Motor neuron (in vitro differentiated cells): ENCODE measurements around the gene STAMBP. TPM values are rescaled to one million over a fixed set of nuclear protein-coding genes. Genes with fewer than 3 reads are reported as not detected.

Experiments
- ATAC-seq, 8 experiments: fragments of 200-7000 bp; cut with Tn5 transposase; replicated peaks in 6 of 8; 2 replicates each; pipeline ENCODE4 v1.8.0; 2021; ENCODE audit warnings: mild to moderate bottlenecking in 8 of 8, moderate library complexity in 8 of 8
- H3K27ac ChIP-seq, 2 donors: fragments of 250-450 bp; sonication (Bioruptor Pico); 2 replicates each; pipeline ENCODE4 v1.9.0; 2021; ENCODE audit warnings: antibody characterized with exemption in 2 of 2, mild to moderate bottlenecking in 2 of 2, moderate library complexity in 1 of 2
- H3K4me1 ChIP-seq, 2 donors: fragments of 250-450 bp; sonication (Bioruptor Pico); replicated peaks in 1 of 2; 2 replicates each; pipeline ENCODE4 v1.6.1; 2021; ENCODE audit warnings: antibody characterized with exemption in 2 of 2, mild to moderate bottlenecking in 2 of 2, moderate library complexity in 1 of 2
- H3K4me3 ChIP-seq, 5 donors: fragments of 250-450 bp; sonication (Bioruptor Pico); 2 replicates each; pipeline ENCODE4 v1.9.0; 2021; ENCODE audit warnings: antibody characterized with exemption in 5 of 5, mild to moderate bottlenecking in 5 of 5, moderate library complexity in 4 of 5
- WGBS, 10 experiments: fragments of 450-650 bp; shearing (Covaris generic); methylation state at CpG; one replicate each; pipeline ENCODE4 v1.0.0; 2022; 5-methylcytosine and 5-hydroxymethylcytosine counted together
- in situ Hi-C, 9 experiments: fragments of 400-800 bp; cut with MboI; loops; one replicate each; pipeline ENCODE4 v1.15.0; 2021; ENCODE audit warnings: low sequenced_read_pairs in 9 of 9, low pct_unique_long_range_greater_than_20kb in 2 of 9; ENCODE audit not compliant: unreplicated experiment in 9 of 9
- total RNA-seq, 8 experiments: library from RNA; unstranded; fragments of 300-600 nt; gene quantifications; 2 replicates each; pipeline versions ENCODE4 v1.2.3 to v1.2.4, GENCODE V29; 2022

STAMBP gene
- total RNA-seq, 8 experiments from 2014 or later = 28.3 to 65.1 (median 37.3) TPM

DNA sequence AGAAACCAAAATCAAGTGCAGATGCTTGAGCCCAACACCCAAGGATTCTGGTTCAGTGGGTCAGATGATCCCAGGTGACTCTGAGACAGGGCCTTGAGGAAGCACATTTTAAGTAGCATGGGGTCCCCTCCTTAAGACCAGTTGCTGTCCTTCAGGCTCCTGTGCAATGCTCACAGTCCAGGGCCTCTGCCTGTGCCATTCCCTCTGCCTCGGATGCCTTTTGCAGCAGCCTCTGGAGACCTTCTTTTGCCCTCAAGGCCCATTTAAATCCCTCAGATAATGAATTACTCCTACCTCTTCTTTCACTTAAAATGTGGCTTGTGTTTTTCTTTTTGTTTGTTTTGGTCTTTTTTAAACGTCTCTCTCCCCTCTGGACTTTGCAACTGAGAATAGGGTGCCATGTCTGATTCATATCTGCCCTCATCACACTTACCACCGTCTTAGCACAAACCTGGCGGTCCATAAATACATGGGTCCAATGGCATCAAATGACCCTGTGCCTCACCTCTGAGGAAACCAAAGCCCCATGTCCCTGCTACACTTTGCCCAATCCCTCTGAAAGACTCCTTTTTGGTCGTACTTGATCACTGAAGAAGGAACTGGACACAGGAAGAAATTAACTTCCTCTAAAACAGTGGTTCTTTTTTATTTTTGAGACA is 78.2 kb downstream of the STAMBP start:
- in situ Hi-C loops = no loop called here
- no peak for ATAC-seq
- Histone ChIP-seq H3K4me1 (no peaks in the 10 kb centered on the region), H3K27ac (no peak overlapping the region), H3K4me3 (no peak overlapping the region)
- 0 to 100% (median 87%) methylated on average over 1 to 4 of the region's 5 CpGs; no CpG with 5 or more reads in 1 of the 10 experiments for WGBS, 10 experiments

DNA sequence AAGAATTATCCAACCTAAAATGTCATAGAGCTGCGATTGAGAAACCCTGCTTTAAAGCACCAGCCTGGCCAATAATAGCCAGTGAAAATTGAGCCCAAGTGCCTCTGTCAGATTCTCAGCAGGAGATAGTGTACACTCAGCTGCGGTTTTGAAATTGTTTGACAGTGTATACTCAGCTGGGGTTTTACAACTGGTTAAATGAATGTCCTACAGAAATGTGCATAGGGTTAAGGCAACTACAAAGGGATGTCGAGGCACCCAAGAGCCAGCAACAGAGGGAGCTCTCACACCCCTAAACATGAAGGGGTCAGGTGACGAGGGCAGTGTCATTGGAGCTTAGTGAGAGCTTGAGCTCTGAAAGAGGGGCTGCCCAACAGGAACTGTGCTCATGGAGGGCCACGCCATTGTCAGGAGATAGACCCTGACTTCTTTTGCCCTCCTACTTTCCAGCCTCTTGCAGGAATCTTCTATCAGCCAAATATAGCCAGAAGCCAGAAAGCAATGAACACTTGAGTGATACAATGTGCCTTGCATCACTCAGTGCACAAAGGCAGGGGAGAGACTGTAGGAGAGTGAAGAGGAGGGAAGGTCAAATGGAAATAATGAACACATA is 79.2 kb downstream of the STAMBP start:
- WGBS, 10 experiments = 0 to 90% (median 52%) methylated on average over 2 to 5 of the region's 5 CpGs; no CpG with 5 or more reads in 3 of the 10 experiments
- H3K27ac ChIP-seq = no peak overlapping the region
- H3K4me3 ChIP-seq = no peak overlapping the region
- no peaks in the 10 kb centered on the region for H3K4me1 ChIP-seq
- peak in 4 of 8 experiments; percentile 41 to 86 (median 80) for ATAC-seq
- in situ Hi-C loops = no loop called here

DNA sequence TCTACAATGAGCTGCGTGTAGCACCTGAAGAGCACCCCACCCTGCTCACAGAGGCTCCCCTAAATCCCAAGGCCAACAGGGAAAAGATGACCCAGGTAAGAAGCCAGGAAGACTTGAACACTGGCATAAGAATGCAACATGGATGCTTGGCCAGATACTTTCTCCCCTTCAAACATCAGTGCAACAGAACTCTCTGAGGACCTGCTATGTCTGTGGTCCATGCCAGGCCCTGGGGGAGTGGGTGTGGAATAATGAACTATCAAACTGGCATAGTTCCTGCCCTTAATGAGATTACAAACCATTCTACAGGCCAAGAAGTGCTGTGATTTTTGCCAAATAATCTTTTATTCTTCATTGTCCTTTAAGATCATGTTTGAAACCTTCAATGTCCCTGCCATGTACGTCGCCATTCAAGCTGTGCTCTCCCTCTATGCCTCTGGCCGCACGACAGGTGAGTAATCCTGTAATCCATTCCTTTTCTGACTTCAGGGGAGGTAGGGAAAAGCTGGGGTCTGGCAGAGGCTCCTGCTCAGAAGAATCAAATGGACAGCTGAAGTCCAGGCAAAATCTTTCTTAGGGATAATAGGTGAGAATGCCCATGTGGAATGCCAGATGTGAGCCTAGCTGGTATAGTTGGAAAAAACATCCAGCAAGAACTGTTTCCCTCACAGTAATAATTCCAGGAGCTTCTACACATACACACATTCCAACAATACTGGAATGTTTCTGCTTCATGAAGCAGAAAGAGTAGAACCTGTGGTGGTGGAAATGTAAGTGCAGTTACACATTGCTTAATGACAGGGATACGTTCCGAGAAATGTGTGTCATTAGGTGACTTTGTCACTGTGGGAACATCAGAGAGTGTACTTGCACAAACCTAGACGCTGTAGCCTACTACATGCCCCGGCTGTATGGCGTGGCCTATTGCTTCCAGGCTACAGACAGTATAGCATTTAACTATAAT is 80.2 kb downstream of the STAMBP start:
- Histone ChIP-seq H3K4me3 (no peak overlapping the region), H3K27ac (no peak overlapping the region), H3K4me1 (no peaks in the 10 kb centered on the region)
- no peak for ATAC-seq
- WGBS, 10 experiments = 66 to 100% (median 75%) methylated on average over 3 to 8 of the region's 10 CpGs; no CpG with 5 or more reads in 2 of the 10 experiments
- in situ Hi-C loops = no loop called here

DNA sequence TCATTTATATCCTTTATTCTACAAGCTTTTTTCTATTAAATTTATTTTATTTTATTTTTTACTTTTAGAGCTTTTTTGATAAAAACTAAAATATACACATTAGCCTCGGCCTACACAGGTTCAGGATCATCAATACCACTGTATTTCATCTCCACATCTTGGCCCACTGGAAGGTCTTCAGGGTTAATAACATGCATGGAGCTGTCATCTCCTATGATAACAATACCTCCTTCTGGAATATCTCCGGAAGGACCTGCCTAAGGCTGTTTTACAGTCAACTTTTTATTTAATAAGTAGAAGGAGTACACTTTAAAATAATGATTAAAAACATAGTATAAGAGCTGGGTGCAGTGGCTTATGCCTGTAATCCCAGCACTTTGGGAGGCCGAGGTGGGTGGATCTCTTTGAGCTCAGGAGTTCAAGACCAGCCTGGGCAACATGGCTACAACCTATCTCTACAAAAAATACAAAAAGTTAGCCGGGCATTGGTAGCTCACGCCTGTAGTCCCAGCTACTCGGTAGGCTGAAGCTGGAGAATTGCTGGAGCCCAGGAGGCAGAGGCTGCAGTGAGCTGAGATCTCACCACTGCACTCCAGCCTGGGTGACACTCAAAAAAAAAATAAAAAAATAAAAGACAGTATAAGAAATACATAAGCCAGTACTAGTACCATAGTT is 82.2 kb downstream of the STAMBP start:
- no peaks in the 10 kb centered on the region for H3K4me1 ChIP-seq
- 33 to 83% (median 65%) methylated on average over 1 to 6 of the region's 6 CpGs for WGBS, 10 experiments
- in situ Hi-C loops = no loop called here
- no peak for ATAC-seq
- no peak overlapping the region for H3K27ac ChIP-seq
- H3K4me3 ChIP-seq = no peak overlapping the region

DNA sequence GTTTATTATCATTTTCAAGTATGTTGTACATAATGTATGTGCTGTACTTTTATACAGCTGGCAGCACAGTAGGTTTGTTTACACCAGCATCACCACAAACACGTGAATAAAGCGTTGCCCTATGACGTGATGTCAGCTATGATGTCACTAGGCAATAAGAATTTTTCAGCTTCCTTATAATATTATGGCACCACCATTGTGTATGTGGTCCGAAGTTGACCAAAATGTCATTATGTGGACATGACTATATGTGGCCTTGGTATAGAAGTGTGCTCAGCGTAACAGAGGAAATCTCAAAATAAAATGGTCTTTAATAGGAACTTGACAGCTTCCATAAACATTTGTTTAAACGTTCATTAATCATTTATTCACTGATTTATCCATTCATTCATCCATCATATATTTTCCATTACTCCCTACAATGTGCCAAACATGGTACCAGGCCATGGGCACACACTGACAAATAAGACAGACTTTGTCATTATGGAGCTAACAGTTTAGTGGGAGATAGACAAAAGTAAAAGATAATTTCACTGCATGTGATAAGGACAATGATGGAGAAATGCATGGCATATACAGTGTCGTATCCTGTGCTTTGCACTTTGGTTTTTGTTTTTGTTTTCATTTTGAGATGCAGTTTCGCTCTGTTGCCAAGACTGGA is 82.9 kb downstream of the STAMBP start:
- WGBS, 10 experiments = 36 to 92% (median 85%) methylated on average over 2 to 8 of the region's 8 CpGs; no CpG with 5 or more reads in 1 of the 10 experiments
- Histone ChIP-seq H3K27ac (no peak overlapping the region), H3K4me3 (no peak overlapping the region), H3K4me1 (no peaks in the 10 kb centered on the region)
- no peak for ATAC-seq
- in situ Hi-C loops = no loop called here

DNA sequence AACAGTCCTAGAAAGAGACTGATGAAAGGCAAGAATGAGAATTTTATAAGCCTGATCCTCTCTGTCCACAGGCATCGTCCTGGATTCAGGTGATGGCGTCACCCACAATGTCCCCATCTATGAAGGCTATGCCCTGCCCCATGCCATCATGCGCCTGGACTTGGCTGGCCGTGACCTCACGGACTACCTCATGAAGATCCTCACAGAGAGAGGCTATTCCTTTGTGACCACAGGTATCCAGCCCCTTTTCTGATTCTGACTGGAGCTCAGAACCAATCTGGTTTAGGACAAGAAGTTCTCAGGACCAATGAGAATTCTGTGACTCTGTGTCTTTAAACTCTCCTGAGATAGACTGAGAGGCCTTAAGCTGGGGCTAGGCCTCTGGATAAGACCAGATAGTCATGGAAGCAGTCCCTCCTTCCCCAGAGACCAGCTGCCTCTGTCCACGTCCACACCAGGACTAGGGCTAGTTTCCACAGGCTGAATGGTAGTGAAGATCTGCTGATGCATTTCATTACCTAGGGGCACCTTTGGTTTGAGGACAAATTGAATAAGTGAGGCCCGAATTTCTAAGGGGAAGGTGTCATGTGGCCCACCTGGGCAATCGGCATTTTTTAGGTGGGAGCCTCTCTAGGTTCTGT is 84.8 kb downstream of the STAMBP start:
- no peaks in the 10 kb centered on the region for H3K4me1 ChIP-seq
- ATAC-seq = no peak
- 67 to 98% (median 81%) methylated on average over 1 to 7 of the region's 8 CpGs; no CpG with 5 or more reads in 1 of the 10 experiments for WGBS, 10 experiments

DNA sequence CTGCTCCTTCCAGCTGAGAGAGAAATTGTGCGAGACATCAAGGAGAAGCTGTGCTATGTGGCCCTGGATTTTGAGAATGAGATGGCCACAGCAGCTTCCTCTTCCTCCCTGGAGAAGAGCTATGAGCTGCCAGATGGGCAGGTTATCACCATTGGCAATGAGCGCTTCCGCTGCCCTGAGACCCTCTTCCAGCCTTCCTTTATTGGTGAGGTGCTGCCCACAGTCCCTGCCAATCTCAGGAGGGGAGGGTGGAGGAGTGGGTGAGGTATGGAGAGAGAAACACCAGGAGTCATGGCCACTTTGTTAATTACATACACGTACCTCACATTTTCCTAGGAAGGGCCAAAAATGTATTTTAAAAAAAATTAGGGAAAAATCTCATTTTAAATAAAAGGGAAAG is 85.9 kb downstream of the STAMBP start:
- no peak overlapping the region for H3K27ac ChIP-seq
- ATAC-seq = no peak
- no peak overlapping the region for H3K4me3 ChIP-seq
- in situ Hi-C loops = no loop called here
- 66 to 89% (median 87%) methylated on average over 1 to 4 of the region's 4 CpGs; no CpG with 5 or more reads in 3 of the 10 experiments for WGBS, 10 experiments
- no peaks in the 10 kb centered on the region for H3K4me1 ChIP-seq

More for the DNA sequence above, 84.8 kb downstream of the STAMBP start:
- Histone ChIP-seq H3K4me3 (no peak overlapping the region), H3K27ac (no peak overlapping the region)
- in situ Hi-C loops = no loop called here

DNA sequence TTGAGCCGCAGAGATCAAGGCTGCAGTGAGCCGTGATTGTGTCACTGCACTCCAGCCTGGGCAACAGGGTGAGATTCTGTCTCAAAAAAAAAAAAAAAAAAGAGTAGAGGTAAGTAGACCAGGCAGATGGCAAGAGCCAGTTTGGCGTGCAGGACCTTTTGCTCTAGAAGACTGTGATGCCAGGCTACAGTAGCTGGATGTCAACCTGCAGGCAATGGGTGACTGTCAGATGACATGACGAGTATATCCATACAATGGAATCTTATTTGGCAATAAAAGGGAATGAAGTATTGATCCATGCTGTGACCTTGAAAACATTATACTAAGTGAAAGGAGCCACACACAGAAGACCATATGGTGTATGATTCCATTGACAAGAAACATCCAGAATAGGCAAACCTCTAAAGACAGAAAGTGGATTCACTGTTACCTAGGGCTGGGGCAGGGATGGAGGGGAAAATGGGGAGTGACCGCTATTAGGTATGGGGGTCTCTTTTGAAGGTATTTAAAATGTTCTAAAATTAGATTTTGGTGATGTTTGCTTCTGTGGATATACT is 86.8 kb downstream of the STAMBP start:
- in situ Hi-C loops = no loop called here
- no peak for ATAC-seq
- Histone ChIP-seq H3K4me1 (no peaks in the 10 kb centered on the region), H3K4me3 (no peak overlapping the region), H3K27ac (no peak overlapping the region)
- 61 to 100% (median 93%) methylated on average over 1 to 4 of the region's 5 CpGs; no CpG with 5 or more reads in 3 of the 10 experiments for WGBS, 10 experiments

DNA sequence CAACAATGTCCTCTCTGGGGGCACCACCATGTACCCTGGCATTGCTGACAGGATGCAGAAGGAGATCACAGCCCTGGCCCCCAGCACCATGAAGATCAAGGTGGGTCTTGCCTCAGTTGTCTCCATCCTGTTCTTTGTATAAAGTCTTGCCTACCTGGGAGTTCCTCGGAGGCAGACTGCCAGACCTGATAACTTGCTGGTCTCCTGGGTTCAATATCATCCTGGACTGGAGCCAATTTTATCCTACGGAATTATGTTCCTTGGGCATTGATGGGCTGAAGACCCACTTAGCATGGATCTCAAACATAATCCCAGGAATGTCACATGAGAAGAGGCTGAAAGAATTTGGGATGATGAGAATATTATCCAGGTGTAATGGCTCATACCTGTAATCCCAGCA is 87.9 kb downstream of the STAMBP start:
- Histone ChIP-seq H3K27ac (no peak overlapping the region), H3K4me1 (no peaks in the 10 kb centered on the region), H3K4me3 (no peak overlapping the region)
- WGBS, 10 experiments = 20 to 100% (median 44%) methylated on average over 1 to 2 of the region's 2 CpGs; no CpG with 5 or more reads in 5 of the 10 experiments
- no peak for ATAC-seq
- in situ Hi-C loops = no loop called here

DNA sequence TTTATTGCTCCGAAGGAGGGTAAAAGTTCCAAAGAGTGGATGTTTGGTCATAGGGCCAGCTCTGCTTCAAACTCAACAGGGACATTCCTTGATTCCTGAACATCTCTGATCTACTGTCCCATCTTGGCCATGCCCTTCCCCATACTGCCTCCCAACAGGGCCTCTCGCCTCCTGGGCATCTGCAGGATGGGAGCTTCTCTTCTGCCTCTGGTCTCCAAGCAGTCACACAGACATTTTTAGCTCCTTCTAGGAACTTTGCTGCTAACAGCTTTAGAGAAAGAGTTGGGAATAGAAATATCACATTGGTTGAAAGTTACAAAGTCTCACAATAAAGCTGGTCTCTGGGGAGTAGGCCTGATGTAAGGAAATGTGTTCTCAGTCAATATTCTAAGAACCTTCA is 88.5 kb downstream of the STAMBP start:
- no peak for ATAC-seq
- no peak overlapping the region for H3K4me3 ChIP-seq
- in situ Hi-C loops = no loop called here
- no peaks in the 10 kb centered on the region for H3K4me1 ChIP-seq
- WGBS, 10 experiments = 0 to 60% (median 39%) methylated on average over 1 to 2 of the region's 2 CpGs; no CpG with 5 or more reads in 3 of the 10 experiments
- H3K27ac ChIP-seq = no peak overlapping the region

DNA sequence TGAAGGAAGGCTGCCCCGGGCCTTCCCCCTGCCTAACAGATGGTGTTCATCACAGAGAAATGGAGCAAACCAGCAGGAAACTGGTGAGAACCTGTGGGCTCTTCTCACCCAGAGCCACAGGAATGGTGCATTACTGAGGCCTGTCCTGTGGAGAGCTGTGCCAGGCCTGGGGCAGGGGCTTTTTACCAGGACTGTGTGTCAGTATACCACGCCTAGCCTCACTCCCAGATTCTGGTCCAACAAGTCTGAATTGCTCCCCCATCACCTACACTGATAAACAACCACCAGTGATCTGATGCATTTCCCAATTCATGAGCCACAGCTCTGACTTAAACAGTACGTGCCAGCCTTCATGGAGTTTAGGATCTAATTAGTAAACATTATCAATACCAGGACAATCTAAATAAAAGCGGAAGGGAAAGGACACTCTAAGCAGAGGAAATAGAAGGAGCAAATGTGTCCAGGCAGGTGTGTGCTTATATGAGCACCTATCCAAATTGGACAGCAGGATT is 89.0 kb downstream of the STAMBP start:
- in situ Hi-C loops = no loop called here
- WGBS, 10 experiments = 0 to 100% (median 71%) methylated on average over 1 to 2 of the region's 4 CpGs; no CpG with 5 or more reads in 4 of the 10 experiments
- no peaks in the 10 kb centered on the region for H3K4me1 ChIP-seq
- no peak for ATAC-seq
- H3K27ac ChIP-seq = no peak overlapping the region
- no peak overlapping the region for H3K4me3 ChIP-seq
